PC-9 (cell line): ENCODE results near the gene BTAF1. TPM values are rescaled to one million over a fixed set of nuclear protein-coding genes. Genes with fewer than 3 reads are reported as not detected.

Experiments
- BruUV-seq: library from RNA; stranded (reverse); fragments of 400-500 nt; replicated peaks from 2 replicates; lab custom pipeline; 2021; lab: Mats Ljungman, UMichigan
- CTCF ChIA-PET: fragments of 300-600 bp; sonication (Branson Sonifier 250); formaldehyde crosslinking; loops from one replicate; lab custom pipeline; 2022; ENCODE audit warnings: antibody characterized with exemption; lab: Charles Lee
- POLR2A ChIA-PET: fragments of 300-600 bp; sonication (Branson Sonifier 250); formaldehyde crosslinking; loops from one replicate; lab custom pipeline; 2022; ENCODE audit warnings: antibody characterized with exemption; ENCODE audit not compliant: unreplicated experiment; lab: Charles Lee
- DNase-seq, 2 experiments: peaks; one replicate each; pipeline versions ENCODE4 v3.0.0 to v3.0.0-alpha.2; 2015 to 2022; ENCODE audit warnings: mixed read lengths in 1 of 2
- H2AFZ ChIP-seq: fragments of 200-600 bp; sonication (generic); 2 replicates; pipeline ENCODE4 v1.8.1; 2017; ENCODE audit warnings: antibody characterized with exemption
- H3F3A ChIP-seq: fragments of 200-600 bp; sonication (generic); 2 replicates; pipeline ENCODE4 v1.8.1; 2017; ENCODE audit warnings: antibody characterized with exemption, mild to moderate bottlenecking, low read depth; ENCODE audit not compliant: insufficient read depth
- H3K27ac ChIP-seq: fragments of 200-600 bp; sonication (generic); 2 replicates; pipeline ENCODE4 v1.6.1; 2016; ENCODE audit warnings: mixed run types
- H3K27me3 ChIP-seq: fragments of 200-600 bp; sonication (generic); 2 replicates; pipeline ENCODE4 v1.6.1; 2016; ENCODE audit warnings: low read depth, mixed run types; ENCODE audit not compliant: insufficient read depth
- H3K36me3 ChIP-seq: fragments of 200-600 bp; sonication (generic); 2 replicates; pipeline ENCODE4 v1.6.1; 2016; ENCODE audit warnings: low read depth, mixed run types
- H3K4me1 ChIP-seq: fragments of 200-600 bp; sonication (generic); replicated peaks from 2 replicates; pipeline ENCODE4 v1.6.1; 2016; ENCODE audit warnings: mixed run types; ENCODE audit not compliant: insufficient read depth
- H3K4me2 ChIP-seq: fragments of 200-600 bp; sonication (generic); 2 replicates; pipeline ENCODE4 v1.6.1; 2017; ENCODE audit warnings: mixed run types
- H3K4me3 ChIP-seq: fragments of 200-600 bp; sonication (generic); 2 replicates; pipeline ENCODE4 v1.6.1; 2016; ENCODE audit warnings: mixed run types
- H3K79me2 ChIP-seq: fragments of 200-600 bp; sonication (generic); 2 replicates; pipeline ENCODE4 v1.6.1; 2017; ENCODE audit warnings: low read depth, mixed run types
- H3K9me2 ChIP-seq: fragments of 200-600 bp; sonication (generic); 2 replicates; pipeline ENCODE4 v1.8.1; 2017; ENCODE audit warnings: mild to moderate bottlenecking; ENCODE audit not compliant: insufficient read depth
- H3K9me3 ChIP-seq: fragments of 200-600 bp; sonication (generic); 2 replicates; pipeline ENCODE4 v1.8.1; 2016; ENCODE audit warnings: low read depth; ENCODE audit not compliant: insufficient read depth
- H4K20me1 ChIP-seq: fragments of 200-600 bp; sonication (generic); 2 replicates; pipeline ENCODE4 v1.8.1; 2017; ENCODE audit not compliant: insufficient read depth
- EZH2 ChIP-seq: fragments of 200-600 bp; sonication (generic); IDR thresholded peaks from 2 replicates; pipeline ENCODE4 v1.8.0; 2017; ENCODE audit warnings: antibody characterized with exemption, low read depth
- intact Hi-C: fragments of 100-400 bp; cut with micrococcal nuclease; formaldehyde crosslinking; loops from one replicate; pipeline ENCODE4 v1.10.0; 2022; ENCODE audit not compliant: unreplicated experiment
- total RNA-seq: library from RNA; stranded (reverse); gene quantifications from 2 replicates; pipeline ENCODE4 v1.2.3, GENCODE V29; 2021
- TF ChIP-seq, protein P1 (sequence below): fragments of 200-600 bp; sonication (generic); conservative IDR thresholded peaks from 2 replicates; pipeline ENCODE4 v1.6.1; 2017; ENCODE audit warnings: mixed run types, antibody characterized with exemption, mild to moderate bottlenecking, moderate library complexity

Gene BTAF1
- total RNA-seq, 1 experiment from 2014 or later: 19.0 TPM

- ChIA-PET CTCF (no interaction called here), POLR2A (no interaction called here)
- Histone ChIP-seq H3K36me3 (no peaks in the 10 kb centered on the region), H4K20me1 (no peaks in the 10 kb centered on the region), H3K27ac (no peak overlapping the region), H2AFZ (no peak overlapping the region), H3F3A (no peaks in the 10 kb centered on the region), H3K9me3 (no peaks in the 10 kb centered on the region), H3K4me2 (no peak overlapping the region), H3K4me1 (no peaks in the 10 kb centered on the region), H3K27me3 (no peaks in the 10 kb centered on the region), H3K79me2 (no peaks in the 10 kb centered on the region), H3K9me2 (no peaks in the 10 kb centered on the region), H3K4me3 (no peak overlapping the region)
- no peak for TF ChIP-seq EZH2
- TF ChIP-seq, protein P1, sequence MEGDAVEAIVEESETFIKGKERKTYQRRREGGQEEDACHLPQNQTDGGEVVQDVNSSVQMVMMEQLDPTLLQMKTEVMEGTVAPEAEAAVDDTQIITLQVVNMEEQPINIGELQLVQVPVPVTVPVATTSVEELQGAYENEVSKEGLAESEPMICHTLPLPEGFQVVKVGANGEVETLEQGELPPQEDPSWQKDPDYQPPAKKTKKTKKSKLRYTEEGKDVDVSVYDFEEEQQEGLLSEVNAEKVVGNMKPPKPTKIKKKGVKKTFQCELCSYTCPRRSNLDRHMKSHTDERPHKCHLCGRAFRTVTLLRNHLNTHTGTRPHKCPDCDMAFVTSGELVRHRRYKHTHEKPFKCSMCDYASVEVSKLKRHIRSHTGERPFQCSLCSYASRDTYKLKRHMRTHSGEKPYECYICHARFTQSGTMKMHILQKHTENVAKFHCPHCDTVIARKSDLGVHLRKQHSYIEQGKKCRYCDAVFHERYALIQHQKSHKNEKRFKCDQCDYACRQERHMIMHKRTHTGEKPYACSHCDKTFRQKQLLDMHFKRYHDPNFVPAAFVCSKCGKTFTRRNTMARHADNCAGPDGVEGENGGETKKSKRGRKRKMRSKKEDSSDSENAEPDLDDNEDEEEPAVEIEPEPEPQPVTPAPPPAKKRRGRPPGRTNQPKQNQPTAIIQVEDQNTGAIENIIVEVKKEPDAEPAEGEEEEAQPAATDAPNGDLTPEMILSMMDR: no peak
- intact Hi-C loops: no loop called here
- BruUV-seq: no TSS peak
- no peak for DNase-seq
These were observed 52.9 kb downstream of the BTAF1 start for GRCh38 chr10:91976317-91977051.

GRCh38 chr10:91977491-91977890, 53.9 kb downstream of the BTAF1 start:
- no peak overlapping the region for H3K4me3 ChIP-seq
- H3K36me3 ChIP-seq: 0 out of 2 replicates have a peak, but pooled peaks cover under 1% of the 10 kb centered on the region
- CTCF ChIA-PET: no interaction called here
- H4K20me1 ChIP-seq: no peaks in the 10 kb centered on the region
- POLR2A ChIA-PET: no interaction called here
- no peaks in the 10 kb centered on the region for H3K9me3 ChIP-seq
- H3K79me2 ChIP-seq: no peaks in the 10 kb centered on the region
- H3F3A ChIP-seq: no peaks in the 10 kb centered on the region
- DNase-seq: no peak
- no TSS peak for BruUV-seq
- no peak for TF ChIP-seq EZH2
- TF ChIP-seq, protein P1: no peak
- no peak overlapping the region for H3K4me2 ChIP-seq
- no peaks in the 10 kb centered on the region for H3K27me3 ChIP-seq
- no peaks in the 10 kb centered on the region for H3K9me2 ChIP-seq
- H2AFZ ChIP-seq: no peak overlapping the region
- intact Hi-C loops: no loop called here
- H3K4me1 ChIP-seq: no peaks in the 10 kb centered on the region
- no peak overlapping the region for H3K27ac ChIP-seq

DNA sequence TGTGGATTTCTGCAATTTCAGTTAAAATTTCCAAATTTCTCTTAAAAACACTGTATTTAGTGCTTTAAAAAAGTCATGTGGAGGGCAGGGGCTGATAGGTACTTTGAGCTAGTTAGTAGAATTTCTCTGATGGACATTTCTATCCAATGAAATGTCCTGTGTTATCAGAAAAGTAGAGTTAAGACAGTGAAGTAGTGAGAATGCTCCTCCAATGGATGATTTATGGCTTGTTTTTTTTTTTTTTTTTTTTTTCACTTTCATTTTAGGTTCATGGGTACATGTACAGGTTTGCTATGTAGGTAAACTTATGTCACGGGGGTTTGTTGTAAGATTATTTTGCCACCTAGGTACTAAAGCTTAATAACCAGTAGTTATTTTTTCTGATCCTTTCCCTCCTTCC, 55.0 kb downstream of the BTAF1 start:
- no peaks in the 10 kb centered on the region for H3K79me2 ChIP-seq
- H3F3A ChIP-seq: no peaks in the 10 kb centered on the region
- intact Hi-C loops: no loop called here
- peaks cover 8% of the 10 kb centered on the region; the same call in 1 of the 2 replicates for H3K36me3 ChIP-seq
- ChIA-PET POLR2A (interaction anchor here (0.7 kb wide), 1 partner anchor 18 kb away, joined by 13 read pairs; no protein-coding TSS in a partner anchor), CTCF (interaction anchor here (0.6 kb wide), 1 partner anchor 34 kb away, joined by 3 read pairs; no protein-coding TSS in a partner anchor)
- H3K4me3 ChIP-seq: no peak overlapping the region
- TF ChIP-seq EZH2: no peak
- TF ChIP-seq, protein P1: no peak
- BruUV-seq: no TSS peak
- H3K4me1 ChIP-seq: no peaks in the 10 kb centered on the region
- H3K27me3 ChIP-seq: no peaks in the 10 kb centered on the region
- H4K20me1 ChIP-seq: no peaks in the 10 kb centered on the region
- H3K9me2 ChIP-seq: no peaks in the 10 kb centered on the region
- H3K4me2 ChIP-seq: no peak overlapping the region
- H3K27ac ChIP-seq: no peak overlapping the region
- no peak for DNase-seq
- no peak overlapping the region for H2AFZ ChIP-seq
- H3K9me3 ChIP-seq: no peaks in the 10 kb centered on the region
